Stimulated activated memory B cell treated with anti-CD40 and anti-IgM and Interleukin-4, amounts not matched to agents 10 μg/mL and 1 μg/mL and 100 μg/mL, for 72 hours (primary cell): Measurements from ENCODE around the gene DGKI.
"Not testable (repeated sequence)": the region's sequence is repeated elsewhere in the genome, so short reads cannot be mapped to it uniquely, and the experiment has no call there.

ENCODE experiments used
- ATAC-seq: fragments of 150-1000 bp; cut with Tn5 transposase; 2 replicates; pipeline ENCODE4 v1.10.0; 2021
- H3K27ac Mint-ChIP-seq: one replicate; pipeline ENCODE4 v1.8.0; 2022; ENCODE audit warnings: mild to moderate bottlenecking, mixed read lengths
- H3K27me3 Mint-ChIP-seq: one replicate; pipeline ENCODE4 v1.8.0; 2022; ENCODE audit warnings: mixed read lengths
- H3K36me3 Mint-ChIP-seq: one replicate; pipeline ENCODE4 v1.8.0; 2022; ENCODE audit warnings: mixed read lengths
- H3K4me1 Mint-ChIP-seq: one replicate; pipeline ENCODE4 v1.8.0; 2022; ENCODE audit warnings: mixed read lengths
- H3K4me3 Mint-ChIP-seq: one replicate; pipeline ENCODE4 v1.8.0; 2022; ENCODE audit warnings: mild to moderate bottlenecking, moderate library complexity, mixed read lengths
- H3K9me3 Mint-ChIP-seq: one replicate; pipeline ENCODE4 v1.8.0; 2022; ENCODE audit warnings: mixed read lengths

Gene DGKI

DNA sequence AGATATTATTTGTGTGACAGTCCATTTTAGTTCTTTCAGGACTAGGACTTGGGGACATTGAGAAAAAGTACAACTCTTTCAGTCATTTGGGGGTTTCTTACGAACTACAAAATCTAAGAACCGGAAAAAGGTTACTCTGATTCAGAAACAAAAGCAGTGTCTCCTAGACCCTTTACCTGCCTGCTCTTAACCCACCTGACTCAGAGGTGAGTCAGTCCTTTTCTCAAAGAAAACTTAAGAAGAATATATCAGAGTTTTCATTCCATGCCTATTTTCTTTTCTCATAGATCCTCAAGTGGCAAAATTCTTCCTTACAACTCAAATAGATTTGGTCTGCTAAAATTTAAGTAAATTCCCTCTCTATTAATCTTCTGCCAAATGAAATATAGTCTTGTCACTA is 388.4 kb downstream of the DGKI start:
- Mint-ChIP-seq H3K9me3 (no peaks in the 10 kb centered on the region), H3K27ac (no peak overlapping the region), H3K4me3 (no peak overlapping the region), H3K4me1 (no peaks in the 10 kb centered on the region), H3K36me3 (no peaks in the 10 kb centered on the region), H3K27me3 (no peaks in the 10 kb centered on the region)
- ATAC-seq = no peak

- H3K27ac Mint-ChIP-seq = no peak overlapping the region
- no peaks in the 10 kb centered on the region for H3K4me1 Mint-ChIP-seq
- H3K4me3 Mint-ChIP-seq = no peak overlapping the region
- no peak for ATAC-seq
- no peaks in the 10 kb centered on the region for H3K9me3 Mint-ChIP-seq
- H3K27me3 Mint-ChIP-seq = no peaks in the 10 kb centered on the region
- H3K36me3 Mint-ChIP-seq = no peaks in the 10 kb centered on the region
Observed at GRCh38 chr7:137454767-137455166, 392.0 kb downstream of the DGKI start.

GRCh38 chr7:137454246-137454724 is 392.5 kb downstream of the DGKI start:
- H3K9me3 Mint-ChIP-seq = no peaks in the 10 kb centered on the region
- no peak overlapping the region for H3K27ac Mint-ChIP-seq
- no peaks in the 10 kb centered on the region for H3K27me3 Mint-ChIP-seq
- H3K4me1 Mint-ChIP-seq = no peaks in the 10 kb centered on the region
- no peak for ATAC-seq
- no peaks in the 10 kb centered on the region for H3K36me3 Mint-ChIP-seq
- no peak overlapping the region for H3K4me3 Mint-ChIP-seq

GRCh38 chr7:137453356-137453755 is 393.4 kb downstream of the DGKI start:
- no peaks in the 10 kb centered on the region for H3K4me1 Mint-ChIP-seq
- no peak overlapping the region for H3K4me3 Mint-ChIP-seq
- no peak overlapping the region for H3K27ac Mint-ChIP-seq
- no peaks in the 10 kb centered on the region for H3K27me3 Mint-ChIP-seq
- H3K36me3 Mint-ChIP-seq = no peaks in the 10 kb centered on the region
- ATAC-seq = no peak
- H3K9me3 Mint-ChIP-seq = peaks cover 3% of the 10 kb centered on the region

DNA sequence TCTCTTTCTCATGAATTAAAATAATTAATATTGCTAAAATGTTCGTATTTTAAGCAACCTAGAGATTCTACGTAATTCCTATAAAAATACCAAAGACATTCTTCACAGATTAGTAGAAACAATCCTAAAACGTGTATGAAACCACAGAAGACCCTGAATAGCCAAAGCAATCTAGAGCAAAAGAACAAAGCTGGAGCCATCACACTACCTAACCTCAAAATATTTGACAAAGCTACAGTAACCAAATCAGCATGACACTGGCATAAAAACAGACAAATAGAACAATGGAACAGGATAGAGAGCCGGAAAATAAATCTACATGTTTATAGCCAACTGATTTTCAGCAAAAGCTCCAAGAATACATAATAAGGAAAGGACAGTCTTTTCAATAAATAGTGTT is 397.8 kb downstream of the DGKI start:
- H3K27ac Mint-ChIP-seq = no peak overlapping the region
- no peaks in the 10 kb centered on the region for H3K27me3 Mint-ChIP-seq
- H3K4me3 Mint-ChIP-seq = no peak overlapping the region
- H3K36me3 Mint-ChIP-seq = no peaks in the 10 kb centered on the region
- H3K4me1 Mint-ChIP-seq = no peaks in the 10 kb centered on the region
- ATAC-seq = no peak
- H3K9me3 Mint-ChIP-seq = peaks cover 6% of the 10 kb centered on the region

DNA sequence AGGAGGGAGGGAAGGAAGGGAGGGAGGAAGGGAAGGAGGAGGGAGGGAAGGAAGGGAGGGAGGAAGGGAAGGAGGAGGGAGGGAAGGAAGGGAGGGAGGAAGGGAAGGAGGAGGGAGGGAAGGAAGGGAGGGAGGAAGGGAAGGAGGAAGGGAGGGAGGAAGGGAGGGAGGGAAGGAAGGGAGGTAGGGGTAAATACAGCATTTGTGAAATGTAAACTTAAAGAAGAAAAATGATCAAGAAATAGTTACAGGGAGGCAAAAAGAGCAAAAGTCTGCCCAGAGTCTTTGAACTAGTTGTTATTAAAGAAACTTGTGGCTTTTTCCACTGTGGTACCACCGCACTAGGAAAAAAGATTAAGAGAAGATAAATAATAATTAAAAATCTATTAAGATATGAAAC is 398.2 kb downstream of the DGKI start:
- H3K36me3 Mint-ChIP-seq, H3K9me3 Mint-ChIP-seq, H3K27me3 Mint-ChIP-seq, H3K4me1 Mint-ChIP-seq, H3K27ac Mint-ChIP-seq, ATAC-seq, H3K4me3 Mint-ChIP-seq: not testable (repeated sequence)

DNA sequence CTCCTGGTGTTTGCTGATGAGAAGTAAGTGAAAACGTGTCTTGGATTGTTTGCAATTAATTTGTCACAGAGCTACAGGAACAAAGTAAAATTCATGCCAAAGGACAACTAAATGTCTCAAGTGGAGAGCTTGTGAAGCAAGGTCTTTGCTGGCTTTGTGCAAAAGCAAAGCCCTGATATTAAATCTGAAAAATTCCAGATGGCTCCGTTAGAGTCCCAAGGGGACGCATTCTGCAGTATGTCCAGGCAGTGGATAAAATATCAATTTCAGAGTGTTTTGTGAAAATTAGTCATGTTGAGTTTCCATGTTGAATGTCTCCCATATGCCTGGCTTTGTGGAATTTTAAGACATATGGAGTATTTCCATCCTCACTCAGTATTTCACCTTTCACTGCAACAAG is 400.7 kb downstream of the DGKI start:
- no peak overlapping the region for H3K4me3 Mint-ChIP-seq
- no peak for ATAC-seq
- H3K9me3 Mint-ChIP-seq = peaks cover 9% of the 10 kb centered on the region
- no peak overlapping the region for H3K27ac Mint-ChIP-seq
- no peaks in the 10 kb centered on the region for H3K4me1 Mint-ChIP-seq
- no peaks in the 10 kb centered on the region for H3K27me3 Mint-ChIP-seq
- no peaks in the 10 kb centered on the region for H3K36me3 Mint-ChIP-seq

DNA sequence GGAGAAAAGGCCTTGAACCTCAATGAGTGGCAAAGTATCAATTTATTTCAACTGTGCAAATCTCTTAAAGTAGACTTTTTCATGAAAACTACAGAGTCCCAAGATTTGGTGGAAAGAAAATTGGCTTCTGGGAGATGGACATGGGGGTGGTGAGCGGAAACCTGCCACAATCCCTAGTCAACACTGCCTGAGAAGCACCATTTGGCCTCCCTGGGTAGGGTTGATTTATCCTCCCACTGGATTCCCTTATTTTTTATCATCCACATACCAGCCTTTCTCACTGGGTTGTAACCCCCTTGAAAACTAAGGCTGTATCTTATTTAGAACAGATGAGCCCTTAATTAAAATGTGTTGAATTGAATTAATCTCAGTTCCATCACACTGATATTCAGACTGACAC is 401.5 kb downstream of the DGKI start:
- H3K4me1 Mint-ChIP-seq = no peaks in the 10 kb centered on the region

DNA sequence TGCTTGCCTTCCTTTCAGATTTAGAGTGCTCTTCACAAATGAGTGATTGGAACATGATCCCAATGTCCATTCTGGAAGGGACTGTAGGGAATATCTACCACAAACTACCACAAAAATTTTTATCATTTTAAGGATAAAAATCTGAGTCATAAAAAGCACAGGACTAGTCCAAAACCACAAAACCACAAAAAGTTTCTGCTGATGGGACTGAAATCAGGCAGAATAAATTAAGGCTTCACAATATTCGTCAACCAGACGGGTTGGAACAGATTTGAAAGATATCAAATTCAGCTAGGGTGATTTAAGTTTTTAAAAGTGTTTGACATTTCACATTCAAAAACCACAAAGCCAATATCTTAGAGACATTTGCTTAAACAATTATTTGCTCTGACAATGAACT is 403.2 kb downstream of the DGKI start:
- H3K27ac Mint-ChIP-seq = no peak overlapping the region
- H3K4me3 Mint-ChIP-seq = no peak overlapping the region
- no peaks in the 10 kb centered on the region for H3K27me3 Mint-ChIP-seq
- H3K36me3 Mint-ChIP-seq = no peaks in the 10 kb centered on the region
- peaks cover 12% of the 10 kb centered on the region for H3K9me3 Mint-ChIP-seq
- H3K4me1 Mint-ChIP-seq = no peaks in the 10 kb centered on the region
- ATAC-seq = no peak

More for the DNA sequence above, 401.5 kb downstream of the DGKI start:
- H3K4me3 Mint-ChIP-seq = no peak overlapping the region
- peaks cover 9% of the 10 kb centered on the region for H3K9me3 Mint-ChIP-seq
- no peaks in the 10 kb centered on the region for H3K36me3 Mint-ChIP-seq
- no peaks in the 10 kb centered on the region for H3K27me3 Mint-ChIP-seq
- H3K27ac Mint-ChIP-seq = no peak overlapping the region
- ATAC-seq = no peak

DNA sequence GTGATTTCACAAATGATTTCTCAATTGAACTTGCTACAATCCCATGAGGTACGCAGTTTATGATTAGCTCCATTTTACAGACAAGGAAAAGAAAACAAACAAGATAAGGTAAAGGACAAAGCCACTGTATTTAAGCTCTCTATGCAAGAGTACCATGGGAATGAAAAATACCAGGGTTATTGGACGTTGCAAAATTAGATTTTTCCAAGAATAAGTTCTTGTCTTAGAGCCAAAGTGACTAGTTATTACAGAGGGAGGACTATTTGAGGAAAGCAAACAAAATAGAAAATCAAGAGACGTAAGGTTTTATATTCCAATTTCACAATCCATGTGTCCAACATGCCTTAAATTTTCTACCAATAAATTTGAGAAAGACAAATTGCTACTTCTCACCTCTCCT is 405.3 kb downstream of the DGKI start:
- H3K9me3 Mint-ChIP-seq = peaks cover 8% of the 10 kb centered on the region
- no peak overlapping the region for H3K4me3 Mint-ChIP-seq
- H3K36me3 Mint-ChIP-seq = no peaks in the 10 kb centered on the region
- ATAC-seq = no peak
- H3K27ac Mint-ChIP-seq = no peak overlapping the region
- no peaks in the 10 kb centered on the region for H3K27me3 Mint-ChIP-seq
- H3K4me1 Mint-ChIP-seq = no peaks in the 10 kb centered on the region

- no peak overlapping the region for H3K27ac Mint-ChIP-seq
- ATAC-seq = no peak
- peaks cover 8% of the 10 kb centered on the region for H3K9me3 Mint-ChIP-seq
Observed at GRCh38 chr7:137439829-137440825, 406.6 kb downstream of the DGKI start.

GRCh38 chr7:137434946-137435345 is 411.8 kb downstream of the DGKI start:
- Mint-ChIP-seq H3K4me3 (no peak overlapping the region), H3K27ac (no peak overlapping the region), H3K27me3 (no peaks in the 10 kb centered on the region), H3K36me3 (no peaks in the 10 kb centered on the region), H3K9me3 (peaks cover 12% of the 10 kb centered on the region), H3K4me1 (no peaks in the 10 kb centered on the region)
- no peak for ATAC-seq

More at GRCh38 chr7:137439829-137440825, 406.6 kb downstream of the DGKI start:
- H3K4me3 Mint-ChIP-seq = no peak overlapping the region
- H3K27me3 Mint-ChIP-seq = no peaks in the 10 kb centered on the region
- no peaks in the 10 kb centered on the region for H3K36me3 Mint-ChIP-seq
- H3K4me1 Mint-ChIP-seq = no peaks in the 10 kb centered on the region

DNA sequence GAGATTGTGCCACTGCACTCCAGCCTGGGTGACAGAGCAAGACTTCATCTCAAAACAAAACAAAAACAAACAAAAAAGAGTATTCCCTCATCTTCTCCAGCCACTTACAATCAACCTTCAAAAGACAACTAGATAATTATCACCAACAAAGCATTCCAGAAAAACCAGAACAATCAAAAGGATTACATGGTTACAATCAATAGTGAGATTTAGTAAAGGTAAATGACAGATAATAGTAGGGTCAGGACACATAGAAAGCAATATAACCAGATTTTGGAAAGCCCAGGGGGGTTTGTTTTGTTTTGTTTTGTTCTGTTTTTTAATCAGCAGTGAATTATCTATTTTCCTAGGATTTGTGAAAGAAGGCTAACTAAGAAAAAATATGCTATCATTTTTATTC is 412.2 kb downstream of the DGKI start:
- H3K4me3 Mint-ChIP-seq = no peak overlapping the region
- peaks cover 12% of the 10 kb centered on the region for H3K9me3 Mint-ChIP-seq
- no peak for ATAC-seq
- no peaks in the 10 kb centered on the region for H3K36me3 Mint-ChIP-seq
- no peak overlapping the region for H3K27ac Mint-ChIP-seq
- no peaks in the 10 kb centered on the region for H3K4me1 Mint-ChIP-seq
- no peaks in the 10 kb centered on the region for H3K27me3 Mint-ChIP-seq

DNA sequence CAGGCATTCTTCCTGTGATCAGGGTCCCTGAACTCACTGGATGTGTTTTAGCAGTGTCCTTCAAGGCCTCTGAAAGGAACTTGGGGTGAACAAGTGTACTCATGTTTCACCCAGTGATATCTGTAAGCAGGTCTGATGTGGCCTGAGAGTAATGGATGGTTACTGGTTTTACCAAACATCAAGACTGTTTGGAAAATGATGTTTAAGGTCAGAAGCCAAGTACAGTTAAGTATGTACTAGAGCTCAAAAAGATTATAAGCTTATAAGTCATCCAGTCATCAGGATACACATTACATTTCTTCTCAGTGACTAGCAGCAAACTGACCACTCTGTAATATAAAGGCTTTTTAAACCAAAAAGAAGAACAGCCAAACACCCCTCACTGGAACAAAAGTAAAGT is 423.5 kb downstream of the DGKI start:
- no peaks in the 10 kb centered on the region for H3K4me1 Mint-ChIP-seq
- peaks cover 5% of the 10 kb centered on the region for H3K9me3 Mint-ChIP-seq
- ATAC-seq = no peak
- no peak overlapping the region for H3K4me3 Mint-ChIP-seq
- H3K27ac Mint-ChIP-seq = no peak overlapping the region
- H3K27me3 Mint-ChIP-seq = no peaks in the 10 kb centered on the region
- H3K36me3 Mint-ChIP-seq = no peaks in the 10 kb centered on the region

GRCh38 chr7:137421366-137421765 is 425.4 kb downstream of the DGKI start:
- H3K4me1 Mint-ChIP-seq = no peaks in the 10 kb centered on the region
- H3K27ac Mint-ChIP-seq = no peak overlapping the region
- H3K27me3 Mint-ChIP-seq = no peaks in the 10 kb centered on the region
- H3K36me3 Mint-ChIP-seq = no peaks in the 10 kb centered on the region
- H3K9me3 Mint-ChIP-seq = peaks cover 3% of the 10 kb centered on the region
- no peak overlapping the region for H3K4me3 Mint-ChIP-seq
- no peak for ATAC-seq

- no peaks in the 10 kb centered on the region for H3K4me1 Mint-ChIP-seq
- H3K27me3 Mint-ChIP-seq = no peaks in the 10 kb centered on the region
- H3K36me3 Mint-ChIP-seq = no peaks in the 10 kb centered on the region
- H3K4me3 Mint-ChIP-seq = no peak overlapping the region
- no peaks in the 10 kb centered on the region for H3K9me3 Mint-ChIP-seq
- no peak overlapping the region for H3K27ac Mint-ChIP-seq
- ATAC-seq = no peak
Observed at GRCh38 chr7:137418841-137419240, 427.9 kb downstream of the DGKI start.
